Subcutaneous abdominal adipose tissue (tissue), 5 donors: ENCODE results near the gene TTLL5.

Source experiments
- H3K27ac ChIP-seq: one replicate; pipeline ENCODE4 v1.7.0; 2013; ENCODE audit warnings: low read depth, mild to moderate bottlenecking, inconsistent platforms, low read length, moderate library complexity
- H3K27me3 ChIP-seq, 5 donors: one replicate each; pipeline ENCODE4 v1.7.0; 2013; ENCODE audit warnings: low read length in 5 of 5, inconsistent platforms in 1 of 5; ENCODE audit not compliant: control insufficient read depth in 5 of 5, insufficient read depth in 4 of 5
- H3K36me3 ChIP-seq, 5 donors: one replicate each; pipeline ENCODE4 v1.7.0; 2013; ENCODE audit warnings: low read length in 5 of 5; ENCODE audit not compliant: control insufficient read depth in 5 of 5, insufficient read depth in 5 of 5
- H3K4me1 ChIP-seq, 5 donors: one replicate each; pipeline ENCODE4 v1.7.0; 2013; ENCODE audit warnings: low read length in 5 of 5, mild to moderate bottlenecking in 3 of 5, moderate library complexity in 1 of 5; ENCODE audit not compliant: control insufficient read depth in 5 of 5, insufficient read depth in 5 of 5
- H3K4me3 ChIP-seq, 5 donors: one replicate each; pipeline ENCODE4 v1.7.0; 2013; ENCODE audit warnings: low read length in 5 of 5, low read depth in 1 of 5
- H3K9ac ChIP-seq, 5 donors: one replicate each; pipeline ENCODE4 v1.7.0; 2013; ENCODE audit warnings: low read length in 5 of 5, mild to moderate bottlenecking in 4 of 5, moderate library complexity in 3 of 5
- H3K9me3 ChIP-seq, 5 donors: one replicate each; pipeline ENCODE4 v1.7.0; 2013; ENCODE audit warnings: low read length in 5 of 5; ENCODE audit not compliant: control insufficient read depth in 5 of 5
- donor health status: healthy.
- donor health status: healthy.
- donor health status: healthy.
- donor health status: healthy.
- donor health status: healthy.

Gene TTLL5

DNA sequence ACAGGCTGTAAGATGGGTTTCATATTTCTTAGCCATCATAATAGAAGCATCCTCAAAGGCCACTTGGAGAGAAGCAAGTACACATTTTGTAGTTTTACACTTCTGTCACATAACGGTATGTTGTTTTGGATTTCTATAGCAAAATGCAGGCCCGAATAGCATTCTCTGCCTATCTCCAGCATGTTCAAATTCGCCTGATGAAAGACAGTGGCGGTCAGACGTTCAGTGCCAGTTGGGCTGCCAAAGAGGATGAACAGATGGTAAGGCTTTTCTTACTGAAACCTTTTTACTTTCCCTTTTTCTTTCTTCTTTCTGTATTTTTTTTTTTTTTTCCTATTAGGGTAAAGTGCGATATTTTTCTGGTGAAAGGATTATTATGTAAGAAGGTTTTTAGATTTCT, 110.5 kb downstream of the TTLL5 start:
- H3K9ac ChIP-seq: no peak overlapping the region
- no peaks in the 10 kb centered on the region for H3K9me3 ChIP-seq
- no peak overlapping the region for H3K4me3 ChIP-seq
- H3K36me3 ChIP-seq: peaks cover 0 to 15% (median 8%) of the 10 kb centered on the region in 5 donors
- no peak overlapping the region for H3K27ac ChIP-seq
- peaks cover 0 to 18% (median 14%) of the 10 kb centered on the region in 5 donors for H3K4me1 ChIP-seq
- no peaks in the 10 kb centered on the region for H3K27me3 ChIP-seq

DNA sequence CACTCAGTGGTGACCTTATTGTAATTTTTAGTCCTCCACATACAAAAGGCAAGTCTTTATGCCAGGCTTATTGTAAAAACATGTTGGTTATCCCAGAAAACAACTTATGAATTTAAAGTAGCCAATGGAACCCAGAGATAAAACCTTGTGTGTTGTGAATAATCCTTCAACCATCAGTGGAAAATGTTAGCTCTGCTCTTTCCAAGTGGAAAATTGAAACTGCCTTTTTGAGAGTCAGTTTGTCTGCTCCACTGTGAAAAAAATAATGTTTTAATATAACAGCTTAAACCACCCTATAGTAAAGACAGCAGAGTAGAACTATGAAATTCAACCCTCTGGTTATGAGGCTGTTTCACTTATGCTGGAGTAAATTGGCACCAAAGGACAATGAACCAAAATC, 112.0 kb downstream of the TTLL5 start:
- Histone ChIP-seq H3K27me3 (no peaks in the 10 kb centered on the region), H3K36me3 (peaks cover 8 to 19% (median 10%) of the 10 kb centered on the region in 5 donors), H3K9me3 (no peaks in the 10 kb centered on the region), H3K4me1 (peaks cover 0 to 8% (median 5%) of the 10 kb centered on the region in 5 donors), H3K9ac (no peak overlapping the region), H3K27ac (no peak overlapping the region), H3K4me3 (no peak overlapping the region)

DNA sequence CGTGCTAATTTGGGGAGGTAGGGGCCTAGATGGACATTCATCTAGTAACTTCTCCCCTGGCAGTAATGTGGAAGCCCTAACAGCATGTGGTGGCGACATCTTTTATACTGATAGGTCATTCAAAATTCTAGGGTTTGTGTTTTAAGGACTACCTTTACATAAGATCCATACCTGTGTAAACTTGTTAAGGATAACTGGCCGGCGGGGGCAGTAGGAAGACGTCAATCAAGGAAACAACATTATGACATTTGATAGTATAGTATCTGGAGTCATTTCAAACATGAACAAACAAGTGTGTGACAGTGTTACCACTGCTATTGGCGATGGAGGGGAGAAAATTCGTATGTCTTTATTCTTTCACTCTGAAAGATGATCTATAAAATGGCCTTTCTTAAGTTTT, 120.0 kb downstream of the TTLL5 start:
- H3K27me3 ChIP-seq: no peaks in the 10 kb centered on the region
- H3K9me3 ChIP-seq: no peaks in the 10 kb centered on the region
- H3K36me3 ChIP-seq: peaks cover 16 to 34% (median 20%) of the 10 kb centered on the region in 5 donors
- H3K27ac ChIP-seq: no peak overlapping the region
- no peak overlapping the region for H3K4me3 ChIP-seq
- no peaks in the 10 kb centered on the region for H3K4me1 ChIP-seq
- H3K9ac ChIP-seq: no peak overlapping the region

- Histone ChIP-seq H3K27me3 (no peaks in the 10 kb centered on the region), H3K9me3 (no peaks in the 10 kb centered on the region), H3K36me3 (peaks cover 12 to 25% (median 16%) of the 10 kb centered on the region in 5 donors), H3K4me3 (no peak overlapping the region), H3K27ac (no peak overlapping the region), H3K4me1 (no peaks in the 10 kb centered on the region), H3K9ac (no peak overlapping the region)
Observed at GRCh38 chr14:75783184-75783583, 122.1 kb downstream of the TTLL5 start.

- no peaks in the 10 kb centered on the region for H3K4me1 ChIP-seq
- no peak overlapping the region for H3K27ac ChIP-seq
- peaks cover 0 to under 1% (median 0%) of the 10 kb centered on the region in 5 donors for H3K9me3 ChIP-seq
- no peak overlapping the region for H3K9ac ChIP-seq
- H3K36me3 ChIP-seq: peaks cover 12 to 25% (median 16%) of the 10 kb centered on the region in 5 donors
- H3K4me3 ChIP-seq: no peak overlapping the region
- H3K27me3 ChIP-seq: no peaks in the 10 kb centered on the region
Observed at GRCh38 chr14:75783602-75784313, 122.7 kb downstream of the TTLL5 start.

DNA sequence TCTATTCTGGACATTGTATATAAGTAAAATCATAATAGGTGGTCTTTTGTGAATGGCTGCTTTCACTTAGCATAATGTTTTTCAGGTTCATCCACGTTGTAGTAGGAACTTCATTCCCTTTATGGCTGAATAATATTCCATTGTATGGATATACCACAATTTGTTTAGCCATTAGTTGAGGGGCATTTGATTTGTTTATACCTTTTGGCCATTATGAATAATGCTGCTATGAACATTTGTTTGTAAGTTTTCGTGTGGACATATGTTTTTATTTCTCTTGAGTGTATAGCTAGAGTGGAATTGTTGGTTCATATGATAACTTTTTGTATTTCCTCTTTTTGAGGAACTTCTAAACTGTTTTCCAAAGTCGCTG, 123.3 kb downstream of the TTLL5 start:
- Histone ChIP-seq H3K27ac (no peak overlapping the region), H3K9me3 (peaks cover 0 to 3% (median 0%) of the 10 kb centered on the region in 5 donors), H3K9ac (no peak overlapping the region), H3K4me3 (no peak overlapping the region), H3K36me3 (peaks cover 13 to 25% (median 16%) of the 10 kb centered on the region in 5 donors), H3K4me1 (no peaks in the 10 kb centered on the region), H3K27me3 (no peaks in the 10 kb centered on the region)

DNA sequence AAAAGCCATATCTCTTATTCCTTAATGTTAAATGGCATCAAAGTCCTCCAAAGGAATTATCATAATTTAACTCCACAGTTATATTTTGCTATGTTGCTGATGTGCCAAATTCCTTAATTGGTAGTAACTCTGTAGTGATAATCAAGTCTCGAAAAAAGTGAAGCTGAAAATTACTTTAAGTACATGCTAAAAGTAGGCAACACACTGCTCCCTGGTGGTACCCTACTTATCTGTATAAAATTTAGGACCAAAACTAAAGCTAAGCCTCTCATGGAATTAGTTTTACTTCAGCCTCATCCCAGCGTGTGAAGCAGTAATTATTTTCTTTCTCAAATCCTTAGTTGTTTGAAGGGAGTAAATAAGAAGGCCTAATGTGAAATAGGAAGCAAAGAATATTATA, 132.8 kb downstream of the TTLL5 start:
- Histone ChIP-seq H3K27me3 (no peaks in the 10 kb centered on the region), H3K4me1 (no peaks in the 10 kb centered on the region), H3K9ac (no peak overlapping the region), H3K9me3 (peaks cover 0 to 6% (median 0%) of the 10 kb centered on the region in 5 donors), H3K27ac (no peak overlapping the region), H3K36me3 (peaks cover 0 to 4% (median 3%) of the 10 kb centered on the region in 5 donors), H3K4me3 (no peak overlapping the region)

DNA sequence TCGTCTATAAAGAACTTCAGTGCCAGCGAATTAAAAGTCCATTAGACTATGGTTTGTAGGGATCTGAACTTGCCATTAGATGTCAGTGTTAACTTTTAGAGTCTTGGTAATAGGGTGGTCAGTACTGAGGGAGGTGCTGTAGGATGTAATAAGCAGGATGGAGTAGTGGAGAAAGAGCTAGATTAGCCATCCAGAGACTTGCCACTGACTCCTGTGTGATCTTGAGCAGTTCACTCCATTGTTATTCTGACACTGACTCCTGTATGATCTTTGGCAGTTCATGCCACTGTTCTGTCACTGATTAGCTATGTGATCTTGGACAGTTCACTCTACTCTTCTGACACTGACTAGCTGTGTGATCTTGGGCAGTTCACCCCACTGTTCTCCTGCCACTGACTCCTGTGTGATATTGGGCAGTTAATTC, 133.6 kb downstream of the TTLL5 start:
- H3K9ac ChIP-seq: no peak overlapping the region
- peaks cover 0 to 5% (median 0%) of the 10 kb centered on the region in 5 donors for H3K9me3 ChIP-seq
- H3K27me3 ChIP-seq: no peaks in the 10 kb centered on the region
- no peak overlapping the region for H3K4me3 ChIP-seq
- no peak overlapping the region for H3K27ac ChIP-seq
- no peaks in the 10 kb centered on the region for H3K4me1 ChIP-seq
- H3K36me3 ChIP-seq: peaks cover 0 to 4% (median 2%) of the 10 kb centered on the region in 5 donors

- peaks cover 0 to 8% (median 5%) of the 10 kb centered on the region in 5 donors for H3K36me3 ChIP-seq
- H3K27ac ChIP-seq: no peak overlapping the region
- peaks cover 0 to 3% (median 0%) of the 10 kb centered on the region in 5 donors for H3K9me3 ChIP-seq
- no peaks in the 10 kb centered on the region for H3K4me1 ChIP-seq
- no peak overlapping the region for H3K9ac ChIP-seq
- no peaks in the 10 kb centered on the region for H3K27me3 ChIP-seq
- H3K4me3 ChIP-seq: no peak overlapping the region
Observed at GRCh38 chr14:75800792-75801191, 139.7 kb downstream of the TTLL5 start.

DNA sequence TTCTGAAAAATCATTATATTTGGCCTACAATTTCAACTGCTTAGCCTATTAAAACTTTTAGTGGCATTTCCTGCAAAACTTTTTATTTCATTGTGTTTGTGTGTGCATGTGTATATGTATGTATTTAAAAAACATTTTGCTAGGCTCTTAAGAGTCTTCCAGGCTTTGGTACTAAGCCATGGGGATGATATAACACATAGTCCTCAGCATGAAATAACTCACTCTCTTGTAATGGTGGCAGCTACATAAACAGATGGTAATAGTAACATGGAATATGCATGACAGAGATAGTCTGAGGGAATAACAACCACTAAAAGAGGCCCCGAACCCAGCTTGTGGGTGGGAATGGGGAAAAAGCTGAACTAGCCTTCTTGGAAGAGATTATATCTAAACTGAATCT, 141.4 kb downstream of the TTLL5 start:
- Histone ChIP-seq H3K4me1 (no peaks in the 10 kb centered on the region), H3K9me3 (no peaks in the 10 kb centered on the region), H3K27ac (no peak overlapping the region), H3K4me3 (no peak overlapping the region), H3K36me3 (peaks cover 0 to 13% (median 9%) of the 10 kb centered on the region in 5 donors), H3K9ac (no peak overlapping the region), H3K27me3 (no peaks in the 10 kb centered on the region)
